NCI-H2171 (cell line): ENCODE measurements around the gene PDZD7.

Source experiments
- DNase-seq: peaks from one replicate; lab custom pipeline; 2025; lab: John Stamatoyannopoulos, UW

Gene PDZD7

GRCh38 chr10:101061624-101062231 lies 30.8 kb upstream of the PDZD7 start, which contains the start of gene KAZALD1:
Gene KAZALD1, plus strand, starts transcription at chr10:101061989. Its CDS starts 604 bp downstream, at chr10:101062593.
- DNase-seq = no peak

DNA sequence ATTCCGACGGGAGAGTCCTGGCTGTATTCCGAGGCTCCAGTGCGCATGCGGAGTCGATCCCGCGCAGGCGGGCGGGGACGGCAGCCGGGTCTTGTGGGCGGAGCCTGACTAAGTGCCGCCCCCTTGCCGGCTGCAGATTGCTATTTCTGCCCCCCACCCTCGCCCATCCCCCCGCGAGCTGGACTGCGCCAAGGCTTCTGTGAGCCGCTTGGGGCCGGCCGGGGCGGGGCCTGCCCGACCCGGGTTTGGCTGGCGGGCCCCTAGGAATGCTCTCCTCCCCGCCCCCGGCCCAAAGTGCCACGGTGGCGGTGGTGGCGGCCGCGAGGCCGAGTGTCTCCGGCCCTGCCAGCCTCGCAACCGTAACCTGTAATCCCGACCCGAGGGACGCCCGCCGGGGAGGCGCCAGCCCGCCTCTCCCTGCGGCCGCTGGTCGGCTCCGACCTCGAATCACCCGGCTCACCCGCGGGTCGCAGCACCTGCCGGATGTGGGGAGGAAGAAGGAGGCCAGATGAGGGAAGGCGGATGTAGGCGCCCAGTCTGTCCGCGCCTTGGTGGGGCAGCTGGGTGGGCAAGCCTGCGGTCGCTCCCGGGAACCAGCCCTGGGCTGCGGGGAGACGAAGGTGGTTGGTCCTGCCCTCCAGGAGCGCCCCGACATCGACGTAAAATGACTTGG lies 30.2 kb upstream of the PDZD7 start:
- DNase-seq = peak; percentile 78

DNA sequence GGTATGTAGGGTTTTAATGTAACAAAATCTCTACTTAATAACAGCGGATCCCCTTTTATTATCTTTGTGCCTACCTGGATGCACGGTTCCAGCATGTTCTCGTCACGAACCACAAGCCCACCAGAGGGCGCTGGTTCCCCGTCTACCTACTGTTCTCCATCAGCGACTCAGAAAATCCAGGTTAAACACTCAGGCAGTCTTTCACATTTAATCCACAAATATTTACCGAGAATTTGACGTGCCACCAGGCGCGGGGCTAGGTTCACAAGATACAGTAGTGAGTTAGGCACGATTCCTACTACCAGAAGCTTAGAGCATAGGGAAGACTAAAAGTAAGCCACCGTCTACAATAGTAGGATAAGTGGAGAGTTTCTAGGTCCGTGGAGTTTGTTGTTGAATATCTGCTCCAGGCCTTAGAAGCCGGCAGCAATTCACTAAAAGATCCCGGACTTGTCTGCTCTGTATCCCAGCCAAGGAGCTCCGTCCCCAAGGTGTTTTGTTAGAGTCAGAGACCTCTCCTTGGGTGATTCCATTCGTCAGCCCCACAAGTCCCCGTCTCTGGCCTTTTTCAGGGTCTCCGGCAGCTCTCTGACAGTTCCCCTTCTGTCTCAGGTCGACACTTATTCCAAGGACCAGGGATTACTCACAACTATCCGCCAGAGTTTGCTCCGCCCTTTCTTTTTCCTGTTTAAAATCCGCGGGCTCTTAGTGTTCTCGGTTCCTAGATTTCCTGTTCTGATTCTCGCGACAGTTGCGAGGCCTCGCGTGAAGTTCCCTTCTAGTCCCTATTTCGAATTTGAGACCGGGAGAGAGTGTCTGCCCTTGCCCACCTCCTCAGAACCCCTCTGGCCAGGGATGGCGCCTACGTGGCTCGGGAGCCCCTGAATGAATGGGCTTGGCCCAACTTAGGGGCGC lies 29.4 kb upstream of the PDZD7 start:
- peak; percentile 69 for DNase-seq

DNA sequence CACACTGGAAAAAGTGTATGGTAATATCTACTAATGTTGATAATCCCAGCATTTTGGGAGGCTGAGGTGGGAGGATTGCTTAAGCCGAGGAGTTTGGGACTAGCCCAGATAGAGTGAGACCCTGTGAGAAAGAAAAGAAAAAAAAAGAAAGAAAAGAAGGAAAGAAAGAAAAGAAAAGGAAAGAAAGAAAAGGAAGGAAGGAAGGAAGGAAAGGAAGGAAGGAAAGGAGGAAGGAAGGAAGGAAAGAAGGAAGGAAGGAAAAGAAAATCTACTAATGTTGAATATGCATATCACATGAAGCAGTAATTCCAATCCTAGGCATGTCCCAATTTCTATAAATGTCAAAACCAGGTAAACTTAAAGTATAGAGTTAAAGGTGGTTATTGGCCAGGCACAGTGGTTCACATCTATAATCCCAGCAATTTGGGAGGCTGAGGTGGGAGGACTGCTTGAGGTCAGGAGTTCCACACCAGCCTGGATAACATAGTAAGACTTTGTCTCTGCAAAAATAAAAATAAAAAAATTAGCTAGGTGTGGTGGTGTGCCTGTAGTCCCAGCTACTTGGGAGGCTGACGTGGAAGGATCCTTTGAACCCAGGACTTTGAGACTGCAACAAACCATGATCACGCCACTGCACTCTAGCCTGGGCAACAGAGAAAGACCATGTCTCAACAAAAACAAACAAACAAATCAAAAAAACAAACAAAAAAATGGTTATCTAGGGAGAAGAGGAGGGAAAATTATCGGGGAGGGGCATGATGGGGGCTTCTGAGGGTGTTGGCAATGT lies 25.6 kb upstream of the PDZD7 start:
- no peak for DNase-seq

- no peak for DNase-seq
These were observed 24.5 kb upstream of the PDZD7 start for GRCh38 chr10:101055411-101055810.

DNA sequence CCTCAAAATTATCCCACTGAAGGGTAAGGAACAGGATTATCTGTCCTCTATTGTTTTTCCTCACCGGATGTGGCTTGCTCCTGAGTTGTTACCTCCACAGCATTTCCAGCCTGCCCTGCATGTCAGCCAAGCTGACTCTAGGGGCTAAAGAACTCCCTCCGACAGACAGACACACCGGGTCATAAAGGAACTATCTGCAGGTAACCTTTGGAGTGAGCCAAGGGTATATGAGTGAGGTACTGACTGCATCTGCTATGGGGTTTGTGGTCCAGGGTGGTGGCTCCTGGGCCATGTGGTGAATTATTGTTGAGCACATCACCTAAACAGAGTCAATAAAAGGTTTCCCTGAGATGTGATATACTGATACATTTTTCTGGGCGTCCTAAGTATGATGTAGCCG lies 23.9 kb upstream of the PDZD7 start:
- DNase-seq = no peak

DNA sequence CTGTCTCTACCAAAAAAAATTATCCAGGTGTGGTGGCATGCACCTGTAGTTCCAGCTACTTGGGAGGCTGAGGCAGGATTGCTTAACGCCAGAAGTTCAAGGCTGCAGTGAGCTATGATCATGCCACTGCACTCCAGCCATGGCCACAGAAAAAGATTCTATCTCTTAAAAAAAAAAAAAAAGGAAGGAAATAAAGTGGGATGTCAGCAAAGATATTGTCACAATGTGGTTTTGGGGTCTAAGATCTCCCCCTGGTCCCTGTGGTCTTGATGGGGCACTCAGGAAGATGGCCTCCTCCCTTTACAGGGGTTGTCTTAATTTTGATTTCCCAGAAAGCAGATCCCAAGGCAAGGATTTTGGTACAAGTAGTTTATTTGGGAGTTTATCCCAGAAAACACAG lies 23.4 kb upstream of the PDZD7 start:
- no peak for DNase-seq

GRCh38 chr10:101053516-101053915 lies 22.6 kb upstream of the PDZD7 start:
- no peak for DNase-seq

GRCh38 chr10:101052285-101052684 lies 21.4 kb upstream of the PDZD7 start:
- no peak for DNase-seq

DNA sequence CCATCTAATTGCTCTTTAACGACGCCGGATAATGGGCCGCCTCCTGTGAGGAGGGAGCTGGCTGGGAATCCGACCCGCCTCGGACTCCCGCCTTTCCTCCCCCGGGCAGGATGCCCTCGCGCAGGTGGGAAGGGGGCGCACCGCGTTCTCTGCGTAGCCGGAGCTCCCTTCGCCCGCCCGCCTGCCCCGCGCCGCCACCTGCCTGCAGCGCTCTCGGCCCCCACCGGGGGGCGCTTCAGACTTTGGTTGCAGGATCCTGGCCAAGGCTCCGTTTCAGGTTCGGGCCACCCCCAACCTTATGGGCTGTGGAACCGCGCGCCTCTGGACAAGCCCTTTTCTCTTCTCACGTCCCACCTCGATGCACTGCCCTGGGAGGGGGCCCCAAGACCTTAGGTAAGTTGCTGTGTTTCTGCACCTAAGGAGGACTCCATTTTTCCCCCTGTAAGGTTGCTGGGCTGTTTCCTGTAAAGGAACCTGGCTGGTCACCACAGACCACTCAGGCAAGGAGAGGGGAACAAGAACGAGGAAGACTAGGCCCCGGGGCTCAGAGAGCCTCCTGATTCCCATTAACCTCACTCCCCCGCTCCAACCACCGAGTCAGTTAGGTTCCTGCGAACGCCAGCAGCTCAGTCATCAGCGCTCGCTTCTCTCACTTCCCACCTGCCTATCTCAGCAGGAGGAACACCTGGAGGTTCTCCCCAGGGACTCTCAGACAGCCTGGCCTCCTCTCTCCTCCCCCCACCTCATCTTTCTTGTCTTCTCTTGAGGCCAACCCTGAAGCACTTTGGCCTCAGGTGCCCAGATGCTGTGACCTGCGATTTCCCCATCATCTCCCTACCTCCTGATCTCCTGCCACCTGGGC lies 19.5 kb upstream of the PDZD7 start:
- peak; percentile 67 for DNase-seq

GRCh38 chr10:101047961-101048892 lies 17.3 kb upstream of the PDZD7 start:
- DNase-seq = no peak

DNA sequence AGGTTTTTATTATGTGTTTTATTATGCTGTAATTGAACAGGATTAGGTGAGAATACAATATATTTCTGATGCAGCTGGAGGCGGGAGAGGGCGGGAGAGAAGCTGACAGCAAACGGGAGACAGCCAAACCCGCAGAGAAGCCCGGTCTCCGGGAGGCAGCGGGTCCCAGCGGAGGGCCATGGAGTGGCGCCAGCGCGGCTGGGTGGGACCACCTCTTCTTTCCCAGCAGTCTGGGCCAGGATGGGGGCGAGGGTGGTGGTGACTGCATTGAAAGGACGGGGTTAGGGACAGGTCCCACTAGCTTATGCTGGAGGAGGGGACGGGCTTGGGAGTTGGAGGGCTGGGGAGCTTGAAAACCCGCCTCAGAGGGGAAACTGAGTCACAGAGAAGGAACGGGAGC lies 16.3 kb upstream of the PDZD7 start:
- DNase-seq = no peak

DNA sequence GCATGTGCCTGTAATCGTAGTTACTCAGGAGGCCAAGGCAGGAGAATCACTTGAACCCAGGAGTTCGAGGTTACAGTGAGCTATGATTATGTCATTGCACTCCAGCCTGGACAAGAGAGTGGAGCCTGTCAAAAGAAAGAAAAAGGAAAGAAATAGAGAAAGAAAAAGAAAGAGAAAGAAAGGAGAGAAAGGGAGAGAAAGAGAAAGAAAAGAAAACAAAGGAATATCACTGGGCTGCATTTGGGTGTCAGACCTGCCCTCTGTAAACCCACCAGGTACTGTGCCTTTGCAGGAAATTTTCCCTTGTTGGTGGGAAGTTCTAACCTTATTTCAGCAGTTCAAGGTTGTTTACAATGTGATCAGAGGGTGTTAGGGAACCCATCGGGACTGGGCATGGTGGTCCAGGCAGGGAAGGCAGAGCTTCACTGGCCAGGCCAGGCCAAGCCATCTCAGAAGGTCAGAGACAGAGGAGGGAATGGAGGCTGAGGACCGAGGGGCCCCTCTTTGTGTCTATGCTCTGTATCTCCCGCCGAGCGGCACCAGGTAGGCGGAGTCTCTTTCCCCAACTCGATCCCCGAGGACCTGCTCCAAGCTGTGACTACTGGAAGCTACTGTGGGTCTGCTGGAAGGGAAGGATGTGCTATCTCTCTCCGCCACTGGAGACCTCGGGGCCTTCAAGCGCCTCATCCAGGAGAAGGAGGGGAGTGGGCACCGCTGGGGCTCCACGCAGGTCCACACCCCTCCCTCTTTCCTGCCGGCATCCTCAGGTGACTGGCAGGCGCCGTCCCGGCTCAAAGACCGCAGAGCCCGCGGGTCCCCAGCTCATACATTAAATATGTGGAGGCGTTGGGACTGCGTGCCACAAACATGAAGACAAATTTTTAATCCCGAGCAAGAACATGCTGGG lies 15.7 kb upstream of the PDZD7 start:
- peak; percentile 28 for DNase-seq

DNA sequence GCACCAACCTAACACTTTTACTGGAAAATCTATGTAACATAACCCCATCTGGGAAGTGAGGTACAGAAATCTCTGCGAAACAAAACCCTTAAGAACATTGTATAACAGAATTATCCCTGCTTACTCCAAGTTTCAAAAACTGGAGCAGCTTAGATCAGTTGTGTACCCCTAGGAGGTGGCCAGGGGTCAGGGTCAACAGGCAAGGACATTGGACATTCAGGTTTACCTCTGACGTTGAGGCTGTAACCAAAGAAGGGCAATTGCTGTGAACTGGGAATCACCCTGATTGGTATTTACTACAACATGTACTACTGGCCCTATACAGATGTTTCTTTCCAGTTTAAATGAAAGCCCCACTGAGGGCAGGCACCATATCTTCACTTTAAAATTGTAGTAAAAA lies 13.2 kb upstream of the PDZD7 start:
- no peak for DNase-seq

DNA sequence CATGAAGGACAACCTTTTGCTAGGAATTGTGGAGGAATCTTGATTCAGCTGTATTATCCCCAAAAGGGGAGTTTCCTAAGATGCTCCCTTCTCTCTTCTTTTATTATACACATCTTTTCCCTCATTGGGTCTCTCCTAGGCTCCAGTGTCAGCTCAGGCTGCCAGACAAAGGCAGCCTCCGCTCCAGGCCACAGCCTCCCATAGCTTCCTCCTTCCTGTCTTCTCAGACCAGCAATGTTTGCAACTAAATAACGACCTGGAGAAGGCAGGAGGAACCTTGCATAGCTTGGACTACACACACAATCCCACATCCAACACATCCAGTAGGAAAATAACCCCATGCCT lies 12.4 kb upstream of the PDZD7 start:
- DNase-seq = no peak

DNA sequence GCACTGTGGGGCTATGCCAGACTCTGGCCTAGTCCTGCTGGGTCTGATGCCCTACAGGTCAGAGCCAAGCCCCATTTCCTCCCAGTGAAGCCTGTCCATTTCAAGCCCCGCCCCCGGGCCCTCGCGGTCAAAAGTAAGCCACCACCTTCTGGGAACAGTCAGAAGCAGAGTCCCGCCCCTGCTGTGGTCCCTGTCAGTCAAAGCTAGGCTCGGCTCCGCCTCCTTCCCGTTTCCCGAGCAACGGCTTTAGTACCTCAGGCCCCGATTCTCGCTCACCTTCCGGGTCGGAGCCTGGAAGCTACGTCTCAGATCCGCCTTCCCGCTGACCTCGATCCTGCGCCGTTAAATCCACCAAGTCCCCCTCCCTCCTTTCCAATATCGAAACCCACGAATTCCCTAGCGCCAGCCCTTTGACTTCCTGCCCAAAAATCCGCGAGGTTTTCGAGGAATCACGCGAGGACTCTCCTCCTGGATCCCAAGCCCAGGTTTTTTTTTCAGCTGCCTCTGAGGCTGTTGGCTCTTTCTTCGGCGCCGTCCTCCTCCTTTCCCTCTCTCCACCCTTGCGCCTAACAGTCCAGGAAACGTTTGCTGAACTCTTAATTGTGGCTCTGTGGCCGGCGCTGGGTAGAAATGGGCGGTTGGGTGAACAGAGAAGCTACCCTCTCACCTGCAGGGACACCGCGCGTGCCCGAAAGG lies 11.9 kb upstream of the PDZD7 start:
- peak; percentile 93 for DNase-seq

DNA sequence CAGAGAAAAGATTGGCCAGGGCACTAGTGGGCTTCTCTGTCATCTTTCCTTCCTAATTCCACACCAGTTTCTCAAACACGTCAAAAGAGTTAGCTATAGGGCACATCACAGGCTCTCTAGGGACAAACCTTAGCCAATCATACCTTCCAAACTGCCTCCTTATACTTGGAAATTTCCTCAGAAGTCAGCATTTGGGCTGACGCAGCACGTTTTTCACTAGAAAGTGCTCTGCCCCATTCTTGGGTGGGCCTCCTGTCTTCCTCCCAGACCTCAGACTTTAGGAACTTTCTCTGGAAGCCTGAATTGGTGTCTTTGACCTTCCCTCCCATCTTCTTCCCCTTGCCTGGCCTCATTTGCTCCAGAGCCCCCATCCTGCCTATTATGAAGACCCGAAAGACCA lies 11.2 kb upstream of the PDZD7 start:
- no peak for DNase-seq

- DNase-seq = peak; percentile 43
These were observed 10.4 kb upstream of the PDZD7 start for GRCh38 chr10:101041252-101041761.
